Liver (tissue), 9 donors: Measurements from ENCODE around the gene BRF1. TPM values are rescaled to one million over a fixed set of nuclear protein-coding genes. Genes with fewer than 3 reads are reported as not detected.

Experiments used
- DNase-seq: peaks from one replicate; pipeline ENCODE4 v3.0.0-alpha.2; 2017; ENCODE audit warnings: low spot score
- H3K27ac ChIP-seq, 2 donors: one replicate each; pipeline ENCODE4 v1.7.0; 2013; ENCODE audit warnings: inconsistent platforms in 2 of 2, low read length in 2 of 2, control low read depth in 1 of 2, low read depth in 1 of 2, mild to moderate bottlenecking in 1 of 2
- H3K27me3 ChIP-seq, 4 donors: one replicate each; pipeline versions ENCODE4 v1.6.1 to v1.7.0; 2013; ENCODE audit warnings: low read length in 3 of 4, inconsistent platforms in 1 of 4, mild to moderate bottlenecking in 1 of 4, moderate library complexity in 1 of 4; ENCODE audit not compliant: control insufficient read depth in 4 of 4, insufficient read depth in 4 of 4
- H3K36me3 ChIP-seq, 4 donors: one replicate each; pipeline versions ENCODE4 v1.6.1 to v1.7.0; 2013; ENCODE audit warnings: low read length in 3 of 4, mild to moderate bottlenecking in 3 of 4, low read depth in 1 of 4, moderate library complexity in 1 of 4; ENCODE audit not compliant: control insufficient read depth in 4 of 4, insufficient read depth in 3 of 4
- H3K4me1 ChIP-seq, 4 donors: one replicate each; pipeline versions ENCODE4 v1.6.1 to v1.7.0; 2013; ENCODE audit warnings: low read length in 3 of 4, mild to moderate bottlenecking in 3 of 4, moderate library complexity in 1 of 4; ENCODE audit not compliant: control insufficient read depth in 4 of 4, insufficient read depth in 4 of 4
- H3K4me3 ChIP-seq, 3 donors: one replicate each; pipeline versions ENCODE4 v1.6.1 to v1.7.0; 2013; ENCODE audit warnings: low read length in 3 of 3, control low read depth in 1 of 3, low read depth in 1 of 3, mild to moderate bottlenecking in 1 of 3
- H3K9ac ChIP-seq, 2 donors: one replicate each; pipeline ENCODE4 v1.7.0; 2013; ENCODE audit warnings: low read length in 2 of 2, mild to moderate bottlenecking in 2 of 2, moderate library complexity in 2 of 2, control low read depth in 1 of 2, low read depth in 1 of 2
- H3K9me3 ChIP-seq, 4 donors: one replicate each; pipeline versions ENCODE4 v1.6.1 to v1.7.0; 2013; ENCODE audit warnings: low read length in 3 of 4; ENCODE audit not compliant: control insufficient read depth in 4 of 4
- ATF3 ChIP-seq: IDR thresholded peaks from 2 replicates; pipeline ENCODE4 v1.6.1; 2016; ENCODE audit warnings: antibody characterized with exemption
- CTCF ChIP-seq: fragments of 150-350 bp; IDR thresholded peaks from 2 replicates; pipeline ENCODE4 v1.5.1; 2017; ENCODE audit warnings: improper control_type of control experiment, low read depth, low read length; ENCODE audit not compliant: missing input control
- EGR1 ChIP-seq, 2 donors: IDR thresholded peaks; 2 replicates each; pipeline ENCODE4 v1.6.1; 2016 to 2018; ENCODE audit warnings: antibody characterized with exemption in 2 of 2, low read depth in 2 of 2
- FOXA1 ChIP-seq: IDR thresholded peaks from 2 replicates; pipeline ENCODE4 v1.6.1; 2016; ENCODE audit warnings: antibody characterized with exemption
- FOXA2 ChIP-seq: IDR thresholded peaks from 2 replicates; pipeline ENCODE4 v1.6.1; 2016; ENCODE audit warnings: antibody characterized with exemption
- GABPA ChIP-seq, 2 donors: IDR thresholded peaks in 1 of 2; conservative IDR thresholded peaks in 1 of 2; 2 replicates each; pipeline ENCODE4 v1.6.1; 2016; ENCODE audit warnings: antibody characterized with exemption in 2 of 2, mild to moderate bottlenecking in 1 of 2, moderate library complexity in 1 of 2
- HNF4A ChIP-seq, 2 donors: conservative IDR thresholded peaks; 2 replicates each; pipeline ENCODE4 v1.6.1; 2016; ENCODE audit warnings: antibody characterized with exemption in 2 of 2, mild to moderate bottlenecking in 2 of 2
- HNF4G ChIP-seq: IDR thresholded peaks from 2 replicates; pipeline ENCODE4 v1.6.1; 2016; ENCODE audit warnings: antibody characterized with exemption
- JUND ChIP-seq, 2 donors: IDR thresholded peaks; 2 replicates each; pipeline ENCODE4 v1.6.1; 2016; ENCODE audit warnings: antibody characterized with exemption in 2 of 2
- MAX ChIP-seq: IDR thresholded peaks from 2 replicates; pipeline ENCODE4 v1.6.1; 2016; ENCODE audit warnings: antibody characterized with exemption
- NR2F2 ChIP-seq: IDR thresholded peaks from 2 replicates; pipeline ENCODE4 v1.6.1; 2016; ENCODE audit warnings: antibody characterized with exemption
- RAD21 ChIP-seq, 2 donors: IDR thresholded peaks; 2 replicates each; pipeline ENCODE4 v1.6.1; 2016; ENCODE audit warnings: antibody characterized with exemption in 2 of 2, mild to moderate bottlenecking in 2 of 2
- REST ChIP-seq: IDR thresholded peaks from 2 replicates; pipeline ENCODE4 v1.6.1; 2016; ENCODE audit warnings: antibody characterized with exemption, mild to moderate bottlenecking
- RXRA ChIP-seq, 2 donors: IDR thresholded peaks; 2 replicates each; pipeline ENCODE4 v1.6.1; 2017 to 2018; ENCODE audit warnings: antibody characterized with exemption in 2 of 2, mild to moderate bottlenecking in 1 of 2
- SP1 ChIP-seq: IDR thresholded peaks from 2 replicates; pipeline ENCODE4 v1.6.1; 2018; ENCODE audit warnings: antibody characterized with exemption, mild to moderate bottlenecking
- TAF1 ChIP-seq: conservative IDR thresholded peaks from 2 replicates; pipeline ENCODE4 v1.6.1; 2016; ENCODE audit warnings: antibody characterized with exemption, mild to moderate bottlenecking
- YY1 ChIP-seq: IDR thresholded peaks from 2 replicates; pipeline ENCODE4 v1.6.1; 2016; ENCODE audit warnings: antibody characterized with exemption, mild to moderate bottlenecking
- ZBTB33 ChIP-seq: IDR thresholded peaks from 2 replicates; pipeline ENCODE4 v1.6.1; 2016; ENCODE audit warnings: antibody characterized with exemption
- WGBS: extraction: QIAGEN DNeasy Blood & Tissue Kit; methylation state at CpG from one replicate; pipeline ENCODE4 v1.1.7; 2013; 5-methylcytosine and 5-hydroxymethylcytosine counted together
- polyA plus RNA-seq, 2 donors: library from polyadenylated mRNA; stranded (reverse) in 1 of 2; unstranded in 1 of 2; fragments of 200-250 nt in 1 of 2; fragments of >200 nt in 1 of 2; fragmentation: Nextera tagmentation in 1 of 2; extraction: Ambion mirVana in 1 of 2; gene quantifications; one replicate each; pipeline versions ENCODE4 v1.2.1 to v1.2.3, GENCODE V29; 2013 to 2015
- total RNA-seq, 2 donors: library from RNA; depleted of rRNA; stranded (reverse); fragments of >200 nt; gene quantifications; one replicate each; pipeline ENCODE4 v1.2.3, GENCODE V29; 2014
- donor health status: healthy.
- donor health status: healthy.
- donor health status: healthy.
- donor health status: healthy.
- donor health status: healthy.

BRF1 gene
- total and polyA plus RNA-seq, 4 donors, result 4.6 to 24.1 (median 10.6) TPM

- no peak overlapping the region for H3K27ac ChIP-seq
- H3K27me3 ChIP-seq, result no peaks in the 10 kb centered on the region
- 84% methylated on average over 15 of the region's 15 CpGs for WGBS
- H3K9me3 ChIP-seq, result no peaks in the 10 kb centered on the region
- TF ChIP-seq FOXA2, result no peak
- TF ChIP-seq TAF1, result no peak
- H3K4me1 ChIP-seq, result peaks cover 11 to 15% (median 12%) of the 10 kb centered on the region in 4 donors
- H3K36me3 ChIP-seq, result peaks cover 0 to 3% (median 0%) of the 10 kb centered on the region in 4 donors
- H3K9ac ChIP-seq, result no peak overlapping the region
- no peak for DNase-seq
- H3K4me3 ChIP-seq, result peak overlapping the region in 1 of 3 donors; percentile 95
Observed at GRCh38 chr14:105315941-105316576, 15.3 kb upstream of the BRF1 start.

GRCh38 chr14:105315211-105315721, 14.5 kb upstream of the BRF1 start:
- H3K27ac ChIP-seq, result peak overlapping the region; percentile 1 to 19
- DNase-seq, result no peak
- no peaks in the 10 kb centered on the region for H3K27me3 ChIP-seq
- peak overlapping the region in 1 of 2 donors; percentile 1 for H3K9ac ChIP-seq
- no peak for TF ChIP-seq HNF4A (conservative IDR thresholded peaks at IDR 0.05)
- TF ChIP-seq FOXA1, result no peak
- no peak for TF ChIP-seq FOXA2
- no peak for TF ChIP-seq RXRA (IDR thresholded peaks at IDR 0.05)
- H3K4me1 ChIP-seq, result peaks cover 11 to 15% (median 12%) of the 10 kb centered on the region in 4 donors
- H3K9me3 ChIP-seq, result no peaks in the 10 kb centered on the region
- peaks cover 0 to 3% (median 0%) of the 10 kb centered on the region in 4 donors for H3K36me3 ChIP-seq
- 1% methylated on average over 54 of the region's 54 CpGs for WGBS
- peak overlapping the region; percentile 65 to 95 (median 74) for H3K4me3 ChIP-seq

- Histone ChIP-seq H3K4me3 (peak within 1 kb of the TSS; percentile 65 to 95 (median 74)), H3K27ac (peak within 1 kb of the TSS; percentile 64 to 74), H3K36me3 (peaks cover 0 to 3% (median 0%) of the 10 kb centered on the region in 4 donors), H3K27me3 (no peaks in the 10 kb centered on the region), H3K9ac (peak within 1 kb of the TSS; percentile 1 to 64), H3K4me1 (peaks cover 11 to 15% (median 12%) of the 10 kb centered on the region in 4 donors), H3K9me3 (no peaks in the 10 kb centered on the region)
- peak; percentile 72 for DNase-seq
- TF ChIP-seq HNF4A (conservative IDR thresholded peaks at IDR 0.05) (no peak), SP1 (no peak), ZBTB33 (no peak), RAD21 (IDR thresholded peaks at IDR 0.05) (no peak), NR2F2 (no peak), FOXA2 (no peak), HNF4G (no peak), YY1 (no peak), EGR1 (IDR thresholded peaks at IDR 0.05; ENCODE audit: low read depth in 2 of 2) (no peak), FOXA1 (no peak), JUND (IDR thresholded peaks at IDR 0.05) (no peak), RXRA (IDR thresholded peaks at IDR 0.05) (no peak), CTCF (no peak), MAX (no peak), TAF1 (no peak), ATF3 (no peak), REST (no peak), GABPA (IDR thresholded peaks at IDR 0.05 in 1 of 2, conservative IDR thresholded peaks at IDR 0.05 in 1 of 2) (no peak)
- WGBS, result under 1% methylated on average over 163 of the region's 163 CpGs
Observed at GRCh38 chr14:105314287-105315200, 13.7 kb upstream of the BRF1 start, which contains the start of gene PACS2. TSS of gene PACS2 (plus strand) at chr14:105314748. CDS start at chr14:105314919, 171 bp downstream.
